OCI-LY1 (cell line): Measurements from ENCODE around the gene RHBDL1.

Experiments used
- H2AFZ ChIP-seq: fragments of 200-600 bp; sonication (generic), shearing (Covaris generic); 2 replicates; pipeline ENCODE4 v1.6.0; 2014; ENCODE audit warnings: antibody characterized with exemption, mild to moderate bottlenecking, low read length
- H3F3A ChIP-seq: fragments of 200-600 bp; sonication (generic), shearing (Covaris generic); 2 replicates; pipeline ENCODE4 v1.6.0; 2014; ENCODE audit warnings: mild to moderate bottlenecking, antibody characterized with exemption, low read length, moderate library complexity; ENCODE audit not compliant: insufficient read depth
- H3K27ac ChIP-seq: fragments of 200-600 bp; sonication (generic); 2 replicates; pipeline ENCODE4 v1.5.1; 2014; ENCODE audit warnings: low read length, mixed run types, mild to moderate bottlenecking, low read depth; ENCODE audit not compliant: poor library complexity, severe bottlenecking
- H3K27me3 ChIP-seq: fragments of 200-600 bp; sonication (generic); 2 replicates; pipeline ENCODE4 v1.6.0; 2014; ENCODE audit warnings: antibody characterized with exemption, mild to moderate bottlenecking, low read length, moderate library complexity; ENCODE audit not compliant: insufficient read depth
- H3K36me3 ChIP-seq: fragments of 200-600 bp; sonication (generic); 2 replicates; pipeline ENCODE4 v1.6.1; 2014; ENCODE audit warnings: mild to moderate bottlenecking, antibody characterized with exemption, low read length, moderate library complexity, mixed read lengths; ENCODE audit not compliant: insufficient read depth
- H3K4me1 ChIP-seq: fragments of 200-600 bp; sonication (generic); 2 replicates; pipeline ENCODE4 v1.5.1; 2014; ENCODE audit warnings: mild to moderate bottlenecking, low read length, moderate library complexity; ENCODE audit not compliant: insufficient read depth, severe bottlenecking
- H3K4me2 ChIP-seq: fragments of 200-600 bp; sonication (generic), shearing (Covaris generic); 2 replicates; pipeline ENCODE4 v1.6.1; 2014; ENCODE audit warnings: low read length
- H3K4me3 ChIP-seq: fragments of 200-600 bp; sonication (generic); 2 replicates; pipeline ENCODE4 v1.5.1; 2014; ENCODE audit warnings: low read length, low read depth, mild to moderate bottlenecking, mixed read lengths; ENCODE audit not compliant: poor library complexity, severe bottlenecking
- H3K79me2 ChIP-seq: fragments of 200-600 bp; shearing (Covaris generic); 2 replicates; pipeline ENCODE4 v1.6.1; 2016; ENCODE audit warnings: mixed run types, low read length, mixed read lengths; ENCODE audit not compliant: insufficient read depth
- H3K9ac ChIP-seq: fragments of 200-600 bp; sonication (generic), shearing (Covaris generic); 2 replicates; pipeline ENCODE4 v1.6.1; 2014; ENCODE audit warnings: mild to moderate bottlenecking, low read length, mixed read lengths
- H3K9me2 ChIP-seq: fragments of 200-600 bp; sonication (generic), shearing (Covaris generic); 2 replicates; pipeline ENCODE4 v1.6.1; 2014; ENCODE audit warnings: low read depth, mild to moderate bottlenecking, low read length, mixed read lengths
- H3K9me3 ChIP-seq: fragments of 200-600 bp; shearing (Covaris generic); 2 replicates; pipeline ENCODE4 v1.6.1; 2014; ENCODE audit warnings: low read length, mixed read lengths
- H4K20me1 ChIP-seq: fragments of 200-600 bp; sonication (generic), shearing (Covaris generic); 2 replicates; pipeline ENCODE4 v1.6.0; 2016; ENCODE audit warnings: mild to moderate bottlenecking, low read length; ENCODE audit not compliant: insufficient read depth
- CTCF ChIP-seq: fragments of 200-600 bp; sonication (generic), shearing (Covaris generic); IDR thresholded peaks from 2 replicates; pipeline ENCODE4 v1.5.1; 2017; ENCODE audit warnings: mild to moderate bottlenecking, antibody characterized with exemption, low read length, moderate library complexity, mixed read lengths
- EZH2 ChIP-seq: fragments of 200-600 bp; sonication (generic), shearing (Covaris generic); IDR thresholded peaks from 2 replicates; pipeline ENCODE4 v1.8.0; 2017; ENCODE audit warnings: borderline replicate concordance, mixed run types, mild to moderate bottlenecking, antibody characterized with exemption, low read length, moderate library complexity, mixed read lengths

The RHBDL1 gene

GRCh38 chr16:647173-647902, 28.1 kb upstream of the RHBDL1 start:
- Histone ChIP-seq H3F3A (no peaks in the 10 kb centered on the region), H3K79me2 (no peaks in the 10 kb centered on the region), H3K9me2 (no peaks in the 10 kb centered on the region), H3K27me3 (no peaks in the 10 kb centered on the region), H3K9ac (no peak overlapping the region; the same call in 1 of the 2 replicates), H4K20me1 (no peaks in the 10 kb centered on the region), H3K27ac (no peak overlapping the region), H3K36me3 (peaks cover 12% of the 10 kb centered on the region; the same call in 1 of the 2 replicates), H2AFZ (no peak overlapping the region), H3K4me2 (peak overlapping the region; percentile 99; the same call in 1 of the 2 replicates), H3K9me3 (no peaks in the 10 kb centered on the region), H3K4me3 (peak overlapping the region; percentile 88), H3K4me1 (peaks cover 52% of the 10 kb centered on the region)
- TF ChIP-seq EZH2: no peak
- no peak for TF ChIP-seq CTCF

- Histone ChIP-seq H3K4me1 (peaks cover 43% of the 10 kb centered on the region), H3K9me3 (no peaks in the 10 kb centered on the region), H3K4me3 (peak overlapping the region; percentile 88), H2AFZ (no peak overlapping the region), H3K27ac (peak overlapping the region; percentile 64), H3K4me2 (peak overlapping the region; percentile 99), H3K9ac (peak overlapping the region; percentile 90), H3K9me2 (no peaks in the 10 kb centered on the region), H3K36me3 (peaks cover 13% of the 10 kb centered on the region), H3K79me2 (no peaks in the 10 kb centered on the region), H4K20me1 (no peaks in the 10 kb centered on the region), H3F3A (no peaks in the 10 kb centered on the region), H3K27me3 (no peaks in the 10 kb centered on the region)
- TF ChIP-seq CTCF (peak; percentile 76), EZH2 (no peak)
Measured at GRCh38 chr16:648071-648780, 27.2 kb upstream of the RHBDL1 start.

GRCh38 chr16:648781-649589, 26.5 kb upstream of the RHBDL1 start, which contains the start of gene WDR90:
WDR90 (plus strand) TSS chr16:649365; CDS start chr16:649417, 52 bp downstream.
- no peaks in the 10 kb centered on the region for H4K20me1 ChIP-seq
- no peaks in the 10 kb centered on the region for H3K9me2 ChIP-seq
- peak within 1 kb of the TSS; percentile 64 for H3K27ac ChIP-seq
- peaks cover 21% of the 10 kb centered on the region for H3K36me3 ChIP-seq
- H3K27me3 ChIP-seq: no peaks in the 10 kb centered on the region
- peak within 1 kb of the TSS; percentile 88 for H3K4me3 ChIP-seq
- H3K79me2 ChIP-seq: no peaks in the 10 kb centered on the region
- no peak within 1 kb of the TSS for H2AFZ ChIP-seq
- no peak for TF ChIP-seq EZH2
- TF ChIP-seq CTCF: no peak
- peak within 1 kb of the TSS; percentile 90 for H3K9ac ChIP-seq
- no peaks in the 10 kb centered on the region for H3K9me3 ChIP-seq
- H3K4me2 ChIP-seq: peak within 1 kb of the TSS; percentile 99
- peaks cover 43% of the 10 kb centered on the region for H3K4me1 ChIP-seq
- no peaks in the 10 kb centered on the region for H3F3A ChIP-seq
